AG04449 (cell line): ENCODE measurements around the gene PIAS1.
A peak's percentile ranks its signal among the peaks of the same experiment; 100 is the strongest.

Source experiments
- CTCF ChIA-PET: fragments of 350-600 bp; formaldehyde crosslinking; extraction: SDS; loops from one replicate; lab custom pipeline; 2021; ENCODE audit warnings: antibody characterized with exemption; lab: Yijun Ruan, JAX
- POLR2A ChIA-PET: fragments of 400-600, 350-600 bp; formaldehyde crosslinking; extraction: SDS; loops from one replicate; lab custom pipeline; 2020; ENCODE audit warnings: antibody characterized with exemption, inconsistent platforms; lab: Yijun Ruan, JAX
- DNase-seq: peaks from one replicate; pipeline ENCODE4 v3.0.0-alpha.2; 2010; ENCODE audit warnings: low read depth, low spot score
- H3K4me3 ChIP-seq: 2 replicates; pipeline ENCODE4 v1.5.1; 2011; ENCODE audit warnings: low read depth, mild to moderate bottlenecking, control low read depth, low read length
- CTCF ChIP-seq: IDR thresholded peaks from one replicate; pipeline ENCODE4 v1.5.1; 2011; ENCODE audit warnings: mild to moderate bottlenecking, moderate library complexity, low read length, control low read depth, inconsistent platforms; ENCODE audit not compliant: insufficient read depth; ENCODE audit errors: missing control alignments

Gene PIAS1

GRCh38 chr15:68186671-68187397, 132.7 kb downstream of the PIAS1 start:
- H3K4me3 ChIP-seq = no peak overlapping the region
- CTCF ChIA-PET = interaction anchor here (0.7 kb wide), 1 partner anchor 324 kb away, joined by 3 read pairs; no protein-coding TSS in a partner anchor
- TF ChIP-seq CTCF = no peak
- peak; percentile 40 for DNase-seq
- POLR2A ChIA-PET = no interaction called here

GRCh38 chr15:68187559-68187958, 133.4 kb downstream of the PIAS1 start:
- peak; percentile 7 for DNase-seq
- no peak for TF ChIP-seq CTCF
- POLR2A ChIA-PET = no interaction called here
- CTCF ChIA-PET = no interaction called here
- no peak overlapping the region for H3K4me3 ChIP-seq

- DNase-seq = no peak
- ChIA-PET CTCF (interaction anchor here (1.2 kb wide), 1 partner anchor 22 kb away, joined by 3 read pairs; no protein-coding TSS in a partner anchor), POLR2A (no interaction called here)
- TF ChIP-seq CTCF = no peak
- H3K4me3 ChIP-seq = no peak overlapping the region
Observed at GRCh38 chr15:68188647-68189046, 134.5 kb downstream of the PIAS1 start.

DNA sequence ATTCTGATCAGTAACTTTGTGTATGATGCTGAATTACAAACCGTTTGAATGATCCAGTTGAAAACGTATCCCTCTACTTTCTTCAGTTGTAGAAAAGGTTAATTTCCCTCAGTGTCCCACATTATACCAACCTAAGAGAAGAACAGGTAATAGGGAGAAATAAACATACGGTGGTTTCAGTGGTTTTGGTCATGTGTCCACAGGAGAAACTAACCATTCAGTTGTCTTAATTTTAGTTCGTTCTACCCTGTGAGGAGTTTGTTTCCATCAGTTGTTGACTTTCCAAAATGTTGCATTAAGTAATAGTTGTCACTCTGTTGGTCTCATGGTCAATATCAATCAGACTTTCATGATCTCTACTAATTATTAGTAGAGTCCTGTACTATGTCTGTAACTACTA, 135.9 kb downstream of the PIAS1 start:
- no peak for TF ChIP-seq CTCF
- DNase-seq = no peak
- ChIA-PET POLR2A (no interaction called here), CTCF (interaction anchor here (1.0 to 2.5 kb wide), 2 partner anchors 10 to 327 kb away, joined by 3 to 16 read pairs; no protein-coding TSS in a partner anchor)
- no peak overlapping the region for H3K4me3 ChIP-seq

GRCh38 chr15:68191555-68191954, 137.4 kb downstream of the PIAS1 start:
- no peak overlapping the region for H3K4me3 ChIP-seq
- DNase-seq = no peak
- TF ChIP-seq CTCF = no peak
- ChIA-PET CTCF (interaction anchor here (1.0 to 2.5 kb wide), 2 partner anchors 8 to 328 kb away, joined by 3 to 16 read pairs; no protein-coding TSS in a partner anchor), POLR2A (no interaction called here)

DNA sequence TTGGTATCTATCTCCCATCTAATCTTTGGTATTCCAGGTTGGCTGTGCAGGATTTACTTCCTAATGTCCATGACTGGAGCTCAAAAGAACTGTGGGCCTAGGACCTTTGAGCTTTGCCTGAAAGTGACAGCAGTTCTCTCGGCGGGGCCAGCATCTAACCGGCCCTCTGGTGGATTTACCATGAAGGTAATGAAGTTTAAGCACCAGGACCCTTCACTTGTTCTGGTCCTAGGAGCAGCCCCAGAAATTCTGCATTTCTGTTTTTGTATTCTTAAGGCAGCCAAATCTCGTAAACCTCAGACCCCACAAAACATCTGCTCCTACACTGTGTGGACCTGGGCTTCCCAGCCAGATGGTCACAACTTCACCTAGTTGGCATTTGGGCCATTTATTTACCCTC, 138.0 kb downstream of the PIAS1 start:
- TF ChIP-seq CTCF = no peak
- POLR2A ChIA-PET = no interaction called here
- no peak for DNase-seq
- no peak overlapping the region for H3K4me3 ChIP-seq
- CTCF ChIA-PET = interaction anchor here (1.0 to 2.5 kb wide), 2 partner anchors 9 to 329 kb away, joined by 3 to 16 read pairs; no protein-coding TSS in a partner anchor
